GM23248 (cell line): Measurements from ENCODE around the gene FEV.

Experiments used
- EZH2 ChIP-seq: fragments of 200-600 bp; sonication (generic); IDR thresholded peaks from 2 replicates; pipeline ENCODE4 v1.6.1; 2018; ENCODE audit warnings: antibody characterized with exemption, mild to moderate bottlenecking; ENCODE audit not compliant: insufficient read depth, poor library complexity, severe bottlenecking
- EZH2phosphoT487 ChIP-seq: fragments of 200-600 bp; sonication (generic); IDR thresholded peaks from 2 replicates; pipeline ENCODE4 v1.6.1; 2018; ENCODE audit warnings: antibody characterized with exemption, moderate library complexity, mild to moderate bottlenecking, low read depth; ENCODE audit not compliant: insufficient read depth

- TF ChIP-seq EZH2, result no peak
- 0 out of 2 replicates have a peak, but pooled peaks have one; percentile 63 for TF ChIP-seq EZH2phosphoT487
Measured at GRCh38 chr2:218983934-218984238, 1.1 kb downstream of the FEV start.
